Right atrium auricular region (tissue), 2 donors: Measurements from ENCODE around the gene GNB4. TPM values are rescaled to one million over a fixed set of nuclear protein-coding genes. Genes with fewer than 3 reads are reported as not detected.

Source experiments
- DNase-seq: peaks from one replicate; pipeline ENCODE4 v3.0.0-alpha.2; 2019; ENCODE audit warnings: low spot score
- H3K27ac ChIP-seq, 2 donors: fragments of 200-600 bp; sonication (generic); 1 replicate in 1 of 2; 2 replicates in 1 of 2; pipeline ENCODE4 v1.5.1; 2016 to 2019
- H3K27me3 ChIP-seq, 2 donors: fragments of 200-600 bp; sonication (generic); one replicate each; pipeline versions ENCODE4 v1.5.1 to v1.6.0; 2017 to 2019
- H3K36me3 ChIP-seq: fragments of 200-600 bp; sonication (generic); one replicate; pipeline ENCODE4 v1.5.1; 2016
- H3K4me1 ChIP-seq, 2 donors: fragments of 200-600 bp; sonication (generic); one replicate each; pipeline versions ENCODE4 v1.5.1 to v1.6.0; 2017 to 2019
- H3K4me3 ChIP-seq, 2 donors: fragments of 200-600 bp; sonication (generic); 1 replicate in 1 of 2; 2 replicates in 1 of 2; pipeline ENCODE4 v1.5.1; 2017 to 2019; ENCODE audit warnings: mild to moderate bottlenecking in 1 of 2, moderate library complexity in 1 of 2
- H3K9me3 ChIP-seq, 2 donors: fragments of 200-600 bp; sonication (generic); one replicate each; pipeline ENCODE4 v1.5.1; 2019
- CTCF ChIP-seq, 2 donors: fragments of 200-600 bp; sonication (generic); IDR thresholded peaks; one replicate each; pipeline ENCODE4 v1.5.1; 2019; ENCODE audit warnings: antibody characterized with exemption in 2 of 2
- total RNA-seq, 2 donors: library from RNA; depleted of rRNA; stranded (reverse); fragments of >200 nt; gene quantifications; one replicate each; pipeline ENCODE4 v1.1.0, GENCODE V29; 2016

The GNB4 gene
- total RNA-seq, 2 donors from 2014 or later: 11.7 to 36.0 TPM

- TF ChIP-seq CTCF (IDR thresholded peaks at IDR 0.05): no peak
- Histone ChIP-seq H3K36me3 (no peaks in the 10 kb centered on the region), H3K4me1 (no peaks in the 10 kb centered on the region), H3K27me3 (no peaks in the 10 kb centered on the region), H3K27ac (no peak overlapping the region), H3K9me3 (no peaks in the 10 kb centered on the region), H3K4me3 (no peak overlapping the region)
- no peak for DNase-seq
These were observed 31.6 kb upstream of the GNB4 start for GRCh38 chr3:179482857-179483256.

- no peaks in the 10 kb centered on the region for H3K27me3 ChIP-seq
- no peaks in the 10 kb centered on the region for H3K9me3 ChIP-seq
- no peak overlapping the region for H3K4me3 ChIP-seq
- DNase-seq: no peak
- H3K4me1 ChIP-seq: no peaks in the 10 kb centered on the region
- H3K27ac ChIP-seq: no peak overlapping the region
- TF ChIP-seq CTCF (IDR thresholded peaks at IDR 0.05): no peak
- no peaks in the 10 kb centered on the region for H3K36me3 ChIP-seq
These were observed 24.9 kb upstream of the GNB4 start for GRCh38 chr3:179476215-179476614.

- no peak overlapping the region for H3K27ac ChIP-seq
- H3K27me3 ChIP-seq: no peaks in the 10 kb centered on the region
- no peak overlapping the region for H3K4me3 ChIP-seq
- no peak for DNase-seq
- TF ChIP-seq CTCF (IDR thresholded peaks at IDR 0.05): no peak
- H3K4me1 ChIP-seq: no peaks in the 10 kb centered on the region
- H3K9me3 ChIP-seq: no peaks in the 10 kb centered on the region
- no peaks in the 10 kb centered on the region for H3K36me3 ChIP-seq
These were observed 23.2 kb upstream of the GNB4 start for GRCh38 chr3:179474480-179474879.

- H3K27me3 ChIP-seq: no peaks in the 10 kb centered on the region
- no peak for TF ChIP-seq CTCF (IDR thresholded peaks at IDR 0.05)
- no peaks in the 10 kb centered on the region for H3K36me3 ChIP-seq
- no peak overlapping the region for H3K4me3 ChIP-seq
- H3K9me3 ChIP-seq: no peaks in the 10 kb centered on the region
- no peaks in the 10 kb centered on the region for H3K4me1 ChIP-seq
- peak overlapping the region in 1 of 2 donors; percentile 16 for H3K27ac ChIP-seq
- DNase-seq: no peak
These were observed 22.3 kb upstream of the GNB4 start for GRCh38 chr3:179473565-179473964.

- Histone ChIP-seq H3K9me3 (no peaks in the 10 kb centered on the region), H3K36me3 (no peaks in the 10 kb centered on the region), H3K4me1 (no peaks in the 10 kb centered on the region), H3K4me3 (no peak overlapping the region), H3K27me3 (no peaks in the 10 kb centered on the region), H3K27ac (no peak overlapping the region)
- no peak for DNase-seq
- no peak for TF ChIP-seq CTCF (IDR thresholded peaks at IDR 0.05)
These were observed 13.2 kb upstream of the GNB4 start for GRCh38 chr3:179464323-179465092.

GRCh38 chr3:179463319-179463718, 12.0 kb upstream of the GNB4 start:
- no peak for TF ChIP-seq CTCF (IDR thresholded peaks at IDR 0.05)

More at GRCh38 chr3:179463319-179463718, 12.0 kb upstream of the GNB4 start:
- Histone ChIP-seq H3K27ac (no peak overlapping the region), H3K4me1 (no peaks in the 10 kb centered on the region), H3K27me3 (no peaks in the 10 kb centered on the region), H3K9me3 (no peaks in the 10 kb centered on the region), H3K36me3 (no peaks in the 10 kb centered on the region), H3K4me3 (no peak overlapping the region)
- DNase-seq: no peak
